Measurements from ENCODE around the gene EFCAB7. TPM values are rescaled to one million over a fixed set of nuclear protein-coding genes. Genes with fewer than 3 reads are reported as not detected.

EFCAB7 gene
- total RNA-seq, 1 donor from 2014 or later: 20.4 TPM

- peaks cover 15% of the 10 kb centered on the region for H3F3A ChIP-seq (ENCODE audit: low read depth)
- H3K36me3 ChIP-seq: no peaks in the 10 kb centered on the region
- H3K9ac ChIP-seq: no peak overlapping the region
- H3K79me2 ChIP-seq (ENCODE audit: low read depth): no peaks in the 10 kb centered on the region
- no peak for DNase-seq (ENCODE audit: low spot score)
- TF ChIP-seq EZH2 (IDR thresholded peaks at IDR 0.05): no peak
- TF ChIP-seq CTCF (IDR thresholded peaks at IDR 0.05): no peak
- TF ChIP-seq EZH2phosphoT487 (IDR thresholded peaks at IDR 0.05): no peak
- no peaks in the 10 kb centered on the region for H3K27me3 ChIP-seq
- H3K27ac ChIP-seq: no peak overlapping the region
- H3K4me1 ChIP-seq: peaks cover 13% of the 10 kb centered on the region
- H4K20me1 ChIP-seq (ENCODE audit: low read depth): no peaks in the 10 kb centered on the region
- Mint-ChIP-seq H3K4me1 (peaks cover 15% of the 10 kb centered on the region), H3K9me3 (no peaks in the 10 kb centered on the region), H3K4me3 (no peak overlapping the region), H3K27ac (no peak overlapping the region), H3K36me3 (no peaks in the 10 kb centered on the region), H3K27me3 (ENCODE audit: insufficient read depth, low read depth) (peaks cover 2% of the 10 kb centered on the region)
- H3K4me3 ChIP-seq: no peak overlapping the region
- no peak overlapping the region for H2AFZ ChIP-seq (replicated peaks)
- no peaks in the 10 kb centered on the region for H3K9me3 ChIP-seq (ENCODE audit: low read depth)
- no peak overlapping the region for H3K4me2 ChIP-seq
These were observed 84.0 kb downstream of the EFCAB7 start for GRCh38 chr1:63607322-63607721.

GRCh38 chr1:63611231-63611630 is 87.9 kb downstream of the EFCAB7 start:
- no peaks in the 10 kb centered on the region for H3K36me3 ChIP-seq
- DNase-seq (ENCODE audit: low spot score): peak; percentile 63
- Mint-ChIP-seq H3K4me1 (peaks cover 23% of the 10 kb centered on the region), H3K27ac (peak overlapping the region; percentile 18), H3K4me3 (no peak overlapping the region), H3K36me3 (no peaks in the 10 kb centered on the region), H3K27me3 (ENCODE audit: insufficient read depth, low read depth) (peaks cover 2% of the 10 kb centered on the region), H3K9me3 (no peaks in the 10 kb centered on the region)
- H3K4me2 ChIP-seq: no peak overlapping the region
- H3K9me3 ChIP-seq (ENCODE audit: low read depth): no peaks in the 10 kb centered on the region
- H3K27me3 ChIP-seq: no peaks in the 10 kb centered on the region
- no peaks in the 10 kb centered on the region for H4K20me1 ChIP-seq (ENCODE audit: low read depth)
- H3K4me3 ChIP-seq: no peak overlapping the region
- H3K9ac ChIP-seq: no peak overlapping the region
- no peaks in the 10 kb centered on the region for H3K79me2 ChIP-seq (ENCODE audit: low read depth)
- TF ChIP-seq EZH2phosphoT487 (IDR thresholded peaks at IDR 0.05): no peak
- TF ChIP-seq CTCF (IDR thresholded peaks at IDR 0.05): no peak
- TF ChIP-seq EZH2 (IDR thresholded peaks at IDR 0.05): no peak
- peaks cover 30% of the 10 kb centered on the region for H3K4me1 ChIP-seq
- H3F3A ChIP-seq (ENCODE audit: low read depth): peaks cover 15% of the 10 kb centered on the region
- H2AFZ ChIP-seq (replicated peaks): no peak overlapping the region
- H3K27ac ChIP-seq: no peak overlapping the region

- Mint-ChIP-seq H3K4me3 (no peak overlapping the region), H3K9me3 (no peaks in the 10 kb centered on the region), H3K36me3 (no peaks in the 10 kb centered on the region), H3K4me1 (peaks cover 26% of the 10 kb centered on the region), H3K27ac (no peak overlapping the region), H3K27me3 (ENCODE audit: insufficient read depth, low read depth) (peaks cover 2% of the 10 kb centered on the region)
- Histone ChIP-seq H3K79me2 (ENCODE audit: low read depth) (no peaks in the 10 kb centered on the region), H3K36me3 (no peaks in the 10 kb centered on the region), H3K4me1 (peaks cover 32% of the 10 kb centered on the region), H3K27ac (no peak overlapping the region), H3K4me2 (peak overlapping the region; percentile 46), H3K4me3 (no peak overlapping the region), H2AFZ (replicated peaks) (no peak overlapping the region), H3K9me3 (ENCODE audit: low read depth) (no peaks in the 10 kb centered on the region), H4K20me1 (ENCODE audit: low read depth) (no peaks in the 10 kb centered on the region), H3K9ac (no peak overlapping the region), H3F3A (ENCODE audit: low read depth) (peaks cover 15% of the 10 kb centered on the region), H3K27me3 (no peaks in the 10 kb centered on the region)
- DNase-seq (ENCODE audit: low spot score): no peak
- no peak for TF ChIP-seq EZH2 (IDR thresholded peaks at IDR 0.05)
- no peak for TF ChIP-seq EZH2phosphoT487 (IDR thresholded peaks at IDR 0.05)
- TF ChIP-seq CTCF (IDR thresholded peaks at IDR 0.05): no peak
These were observed 89.2 kb downstream of the EFCAB7 start for GRCh38 chr1:63612564-63612963.
